SK-N-MC (cell line): ENCODE results near the gene TMEM119.
"Not testable (repeated sequence)": the region's sequence is repeated elsewhere in the genome, so short reads cannot be mapped to it uniquely, and the experiment has no call there.

Experiments
- DNase-seq: peaks from one replicate; pipeline ENCODE4 v3.0.0-alpha.2; 2011; ENCODE audit warnings: low read depth, low spot score
- H3K27ac ChIP-seq: fragments of 200-600 bp; sonication (generic); 2 replicates; pipeline ENCODE4 v1.5.1; 2016; ENCODE audit warnings: mixed run types
- H3K36me3 ChIP-seq: fragments of 200-600 bp; sonication (generic); 2 replicates; pipeline ENCODE4 v1.6.1; 2017; ENCODE audit warnings: antibody characterized with exemption, low read length, mixed read lengths; ENCODE audit not compliant: insufficient read depth
- H3K4me3 ChIP-seq: fragments of 200-600 bp; sonication (generic); 2 replicates; pipeline ENCODE4 v1.5.1; 2016
- H3K9ac ChIP-seq: fragments of 200-600 bp; sonication (generic); 2 replicates; pipeline ENCODE4 v1.8.0; 2017; ENCODE audit warnings: mixed run types, mixed read lengths; ENCODE audit not compliant: insufficient read length
- H3K9me3 ChIP-seq: fragments of 200-600 bp; sonication (generic); 2 replicates; pipeline ENCODE4 v1.6.1; 2017; ENCODE audit warnings: low read depth, mild to moderate bottlenecking, antibody characterized with exemption, low read length, moderate library complexity, mixed read lengths
- EZH2 ChIP-seq: fragments of 200-600 bp; sonication (generic); IDR thresholded peaks from one replicate; pipeline ENCODE4 v1.6.1; 2017; ENCODE audit warnings: antibody characterized with exemption
- FOXP2 ChIP-seq: optimal IDR thresholded peaks from 2 replicates; pipeline ENCODE3; 2011; ENCODE audit warnings: mild to moderate bottlenecking, moderate library complexity; ENCODE audit not compliant: insufficient read depth; ENCODE audit errors: extremely low read length, control extremely low read depth
- POLR2AphosphoS5 ChIP-seq: IDR thresholded peaks from 2 replicates; pipeline ENCODE4 v1.6.1; 2012; ENCODE audit warnings: mild to moderate bottlenecking, low read depth, low read length, borderline replicate concordance

Gene TMEM119

GRCh38 chr12:108560321-108560721, 37.6 kb downstream of the TMEM119 start:
- DNase-seq = no peak
- Histone ChIP-seq H3K36me3 (peaks cover 38% of the 10 kb centered on the region), H3K27ac (peak overlapping the region; percentile 98)

GRCh38 chr12:108559748-108560147, 38.1 kb downstream of the TMEM119 start:
- no peak for DNase-seq
- no peak for TF ChIP-seq FOXP2
- no peak for TF ChIP-seq POLR2AphosphoS5
- Histone ChIP-seq H3K9me3 (no peaks in the 10 kb centered on the region), H3K9ac (peak overlapping the region; percentile 97), H3K27ac (no peak overlapping the region; the same call in 1 of the 2 replicates), H3K4me3 (peak overlapping the region; percentile 81), H3K36me3 (peaks cover 33% of the 10 kb centered on the region)

More at GRCh38 chr12:108560321-108560721, 37.6 kb downstream of the TMEM119 start:
- peak overlapping the region; percentile 97 for H3K9ac ChIP-seq
- peak overlapping the region; percentile 81 for H3K4me3 ChIP-seq
- no peaks in the 10 kb centered on the region for H3K9me3 ChIP-seq
- no peak for TF ChIP-seq POLR2AphosphoS5
- TF ChIP-seq FOXP2 = no peak
- TF ChIP-seq EZH2 = no peak

- Histone ChIP-seq H3K36me3 (peaks cover 27% of the 10 kb centered on the region), H3K9me3 (no peaks in the 10 kb centered on the region), H3K4me3 (no peak overlapping the region; the same call in none of the 2 replicates), H3K27ac (no peak overlapping the region), H3K9ac (no peak overlapping the region)
- TF ChIP-seq FOXP2 (no peak), POLR2AphosphoS5 (no peak), EZH2 (no peak)
- no peak for DNase-seq
Measured at GRCh38 chr12:108559007-108559655, 38.8 kb downstream of the TMEM119 start.

GRCh38 chr12:108555383-108555782, 42.5 kb downstream of the TMEM119 start:
- H3K27ac ChIP-seq, H3K9ac ChIP-seq, H3K9me3 ChIP-seq, DNase-seq, H3K4me3 ChIP-seq: not testable (repeated sequence)
- peaks cover 40% of the 10 kb centered on the region for H3K36me3 ChIP-seq

- Histone ChIP-seq H3K36me3 (peaks cover 48% of the 10 kb centered on the region), H3K4me3 (no peak overlapping the region), H3K9me3 (no peaks in the 10 kb centered on the region), H3K27ac (no peak overlapping the region), H3K9ac (no peak overlapping the region)
- DNase-seq = no peak
- TF ChIP-seq FOXP2 (no peak), EZH2 (no peak), POLR2AphosphoS5 (no peak)
Measured at GRCh38 chr12:108553799-108554198, 44.1 kb downstream of the TMEM119 start.

DNA sequence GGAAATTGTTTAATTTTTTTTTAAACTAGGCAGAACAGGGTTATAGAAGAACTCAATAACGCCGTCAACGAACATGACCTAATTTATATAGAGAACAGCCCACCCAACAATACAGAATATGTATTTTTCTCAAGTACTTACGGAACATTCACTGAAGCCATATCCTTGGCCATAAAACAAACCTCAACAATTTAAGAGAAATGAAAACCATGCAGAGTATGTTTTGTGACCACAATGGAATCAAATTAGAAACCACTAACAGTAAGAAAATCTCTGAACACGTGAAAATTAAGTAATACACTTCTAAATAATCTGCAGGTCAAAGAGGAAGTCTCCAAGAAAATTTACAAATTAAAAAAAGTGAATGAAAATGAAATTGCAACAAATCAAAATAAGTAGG, 46.3 kb downstream of the TMEM119 start:
- TF ChIP-seq POLR2AphosphoS5 (no peak), EZH2 (no peak), FOXP2 (no peak)
- no peak for DNase-seq
- Histone ChIP-seq H3K9me3 (no peaks in the 10 kb centered on the region), H3K27ac (peak overlapping the region; percentile 73), H3K4me3 (no peak overlapping the region), H3K36me3 (peaks cover 51% of the 10 kb centered on the region), H3K9ac (no peak overlapping the region)

DNA sequence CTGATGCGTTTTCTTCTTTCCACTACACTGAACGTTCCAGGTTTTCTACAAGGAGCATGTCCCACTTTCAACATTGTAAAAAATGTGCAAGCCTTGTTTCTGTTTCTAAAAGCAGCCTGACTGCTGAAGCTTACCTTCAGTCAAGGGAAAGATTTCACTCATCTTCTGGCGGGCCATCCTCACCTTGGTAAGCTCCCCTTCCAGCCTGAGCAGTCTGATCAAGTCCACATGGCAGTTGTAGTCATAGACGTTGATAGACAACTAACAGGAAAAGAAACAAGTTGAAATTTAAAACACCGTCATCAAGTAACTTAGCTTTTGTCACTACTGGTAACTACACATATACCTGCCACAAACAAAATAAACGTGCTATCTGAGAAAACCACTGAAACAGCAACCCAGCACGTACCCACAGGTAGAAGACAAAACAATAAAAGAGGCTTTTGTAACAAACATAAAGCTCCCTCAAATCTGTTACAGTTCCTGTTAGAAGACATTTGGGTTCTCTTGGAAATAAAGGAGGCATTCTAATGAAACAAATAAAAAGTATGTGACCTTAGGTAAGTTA, 48.8 kb downstream of the TMEM119 start:
- TF ChIP-seq FOXP2 (no peak), POLR2AphosphoS5 (no peak), EZH2 (no peak)
- Histone ChIP-seq H3K36me3 (peaks cover 70% of the 10 kb centered on the region), H3K9ac (no peak overlapping the region), H3K9me3 (no peaks in the 10 kb centered on the region), H3K4me3 (no peak overlapping the region), H3K27ac (no peak overlapping the region)
- no peak for DNase-seq

DNA sequence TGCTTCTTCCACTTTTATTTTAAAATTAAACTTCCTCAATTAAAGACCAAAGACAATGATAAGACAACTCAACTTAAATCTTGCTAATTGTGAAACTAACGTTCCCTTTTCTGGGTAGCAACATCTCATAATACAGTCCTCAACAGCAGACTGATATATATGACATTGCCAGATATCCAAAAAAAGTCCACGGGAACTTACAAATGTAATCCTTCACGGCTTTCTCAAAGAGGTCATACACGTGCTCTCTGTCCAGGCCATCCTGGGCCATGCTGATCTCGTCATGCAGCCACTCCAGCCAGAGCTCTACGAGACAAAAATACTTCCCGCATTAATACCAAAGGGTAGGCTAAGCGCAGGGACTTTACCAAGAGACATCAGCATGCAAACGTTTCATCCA, 50.2 kb downstream of the TMEM119 start:
- Histone ChIP-seq H3K9ac (no peak overlapping the region), H3K9me3 (no peaks in the 10 kb centered on the region), H3K36me3 (peaks cover 78% of the 10 kb centered on the region), H3K27ac (no peak overlapping the region), H3K4me3 (no peak overlapping the region)
- TF ChIP-seq FOXP2 (no peak), EZH2 (no peak), POLR2AphosphoS5 (no peak)
- no peak for DNase-seq

DNA sequence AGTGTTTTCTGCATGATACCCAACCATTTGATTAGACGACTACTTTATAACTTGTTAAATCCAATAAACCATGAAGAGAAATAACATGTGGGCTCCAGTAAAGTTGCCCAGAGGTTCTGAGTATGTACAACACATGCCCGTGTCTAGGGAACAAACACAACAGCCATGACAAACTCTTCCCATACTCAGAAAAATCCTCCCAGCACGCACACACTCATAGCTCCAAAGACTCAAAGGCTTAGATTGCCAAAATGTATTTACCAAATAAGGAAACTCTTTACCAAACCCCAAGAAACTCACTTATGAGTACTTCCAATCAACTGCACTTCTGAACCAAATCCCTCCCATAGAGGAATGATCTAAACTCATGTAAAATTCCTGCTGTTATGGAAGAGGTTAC, 54.2 kb downstream of the TMEM119 start:
- H3K9ac ChIP-seq = no peak overlapping the region
- peaks cover 77% of the 10 kb centered on the region for H3K36me3 ChIP-seq
- no peak for TF ChIP-seq EZH2
- no peak for TF ChIP-seq FOXP2
- no peak for TF ChIP-seq POLR2AphosphoS5
- no peak for DNase-seq
- H3K9me3 ChIP-seq = no peaks in the 10 kb centered on the region
- H3K27ac ChIP-seq = no peak overlapping the region
- no peak overlapping the region for H3K4me3 ChIP-seq

GRCh38 chr12:108542320-108542719, 55.6 kb downstream of the TMEM119 start:
- no peak for DNase-seq
- Histone ChIP-seq H3K9me3 (no peaks in the 10 kb centered on the region), H3K27ac (no peak overlapping the region), H3K4me3 (no peak overlapping the region), H3K36me3 (peaks cover 77% of the 10 kb centered on the region), H3K9ac (no peak overlapping the region)
- TF ChIP-seq POLR2AphosphoS5 (no peak), FOXP2 (no peak), EZH2 (no peak)
